GM23338 (cell line): ENCODE data around the gene RCBTB2. TPM values are rescaled to one million over a fixed set of nuclear protein-coding genes. Genes with fewer than 3 reads are reported as not detected.

Experiments used
- ATAC-seq: fragments of 200-7000 bp; cut with Tn5 transposase; 3 replicates; pipeline ENCODE4 v1.9.1; 2020
- DNase-seq: peaks from one replicate; pipeline ENCODE4 v3.0.0-alpha.2; 2015; ENCODE audit warnings: low spot score
- H2AFZ ChIP-seq: fragments of 200-600 bp; sonication (generic); 2 replicates; pipeline ENCODE4 v1.8.0; 2016; ENCODE audit warnings: antibody characterized with exemption, mild to moderate bottlenecking, moderate library complexity
- H3F3A ChIP-seq: fragments of 200-600 bp; sonication (generic); replicated peaks from 2 replicates; pipeline ENCODE4 v1.8.0; 2017; ENCODE audit warnings: antibody characterized with exemption, mixed run types, low read depth
- H3K27ac ChIP-seq: fragments of 200-600 bp; sonication (generic); 2 replicates; pipeline ENCODE4 v1.6.1; 2016; ENCODE audit warnings: low read depth
- H3K27me3 ChIP-seq: fragments of 200-600 bp; sonication (generic); 2 replicates; pipeline ENCODE4 v1.8.0; 2016; ENCODE audit warnings: mild to moderate bottlenecking, mixed run types, moderate library complexity; ENCODE audit not compliant: insufficient read depth
- H3K36me3 ChIP-seq: fragments of 200-600 bp; sonication (generic); 2 replicates; pipeline ENCODE4 v1.8.0; 2016; ENCODE audit warnings: mild to moderate bottlenecking; ENCODE audit not compliant: insufficient read depth
- H3K4me1 ChIP-seq: fragments of 200-600 bp; sonication (generic); 2 replicates; pipeline ENCODE4 v1.8.0; 2016; ENCODE audit warnings: mild to moderate bottlenecking, moderate library complexity; ENCODE audit not compliant: insufficient read depth
- H3K4me2 ChIP-seq: fragments of 200-600 bp; sonication (generic); 2 replicates; pipeline ENCODE4 v1.7.1; 2017; ENCODE audit warnings: mixed run types
- H3K4me3 ChIP-seq: fragments of 200-600 bp; sonication (generic); 2 replicates; pipeline ENCODE4 v1.6.1; 2016; ENCODE audit warnings: mixed run types
- H3K79me2 ChIP-seq: fragments of 200-600 bp; sonication (generic); replicated peaks from 2 replicates; pipeline ENCODE4 v1.8.0; 2017; ENCODE audit warnings: mild to moderate bottlenecking; ENCODE audit not compliant: insufficient read depth
- H3K9me2 ChIP-seq: fragments of 200-600 bp; sonication (generic); 2 replicates; pipeline ENCODE4 v1.8.0; 2017; ENCODE audit not compliant: insufficient read depth
- H4K20me1 ChIP-seq: fragments of 200-600 bp; sonication (generic); replicated peaks from 2 replicates; pipeline ENCODE4 v1.8.0; 2017; ENCODE audit warnings: mild to moderate bottlenecking; ENCODE audit not compliant: insufficient read depth
- H3K27ac Mint-ChIP-seq: 2 replicates; pipeline ENCODE4 v1.8.0; 2020; ENCODE audit warnings: inconsistent platforms, mild to moderate bottlenecking, moderate library complexity, mixed read lengths
- H3K27me3 Mint-ChIP-seq: 3 replicates; pipeline ENCODE4 v1.8.0; 2022; ENCODE audit warnings: low read depth, mild to moderate bottlenecking, moderate library complexity, mixed read lengths, inconsistent platforms; ENCODE audit not compliant: insufficient read depth, poor library complexity
- H3K36me3 Mint-ChIP-seq: 3 replicates; pipeline ENCODE4 v1.8.0; 2021; ENCODE audit warnings: low read depth, mild to moderate bottlenecking, inconsistent platforms, moderate library complexity, mixed read lengths
- H3K4me1 Mint-ChIP-seq: 3 replicates; pipeline ENCODE4 v1.8.0; 2020; ENCODE audit warnings: mild to moderate bottlenecking, inconsistent platforms, mixed read lengths
- H3K4me3 Mint-ChIP-seq: 3 replicates; pipeline ENCODE4 v1.8.0; 2021; ENCODE audit warnings: moderate library complexity, mild to moderate bottlenecking, inconsistent platforms, mixed read lengths
- H3K9me3 Mint-ChIP-seq: 3 replicates; pipeline ENCODE4 v1.8.0; 2020; ENCODE audit warnings: moderate library complexity, mild to moderate bottlenecking, inconsistent platforms, mixed read lengths
- CREB1 ChIP-seq: fragments of 250-450 bp; sonication (Bioruptor Pico); IDR thresholded peaks from 2 replicates; pipeline ENCODE4 v1.5.0; 2020; ENCODE audit warnings: low read depth, mild to moderate bottlenecking, moderate library complexity
- CTCF ChIP-seq, 2 experiments: fragments of 200-600 bp in 1 of 2; sonication (generic) in 1 of 2; conservative IDR thresholded peaks; 2 replicates each; pipeline versions ENCODE4 v1.5.1 to v1.6.1; 2016 to 2017; ENCODE audit warnings: antibody characterized with exemption in 2 of 2, low read depth in 2 of 2, mild to moderate bottlenecking in 2 of 2, moderate library complexity in 1 of 2
- EZH2phosphoT487 ChIP-seq: fragments of 200-600 bp; sonication (generic); IDR thresholded peaks from one replicate; pipeline ENCODE4 v1.8.1; 2018; ENCODE audit warnings: antibody characterized with exemption; ENCODE audit not compliant: unreplicated experiment
- NANOG ChIP-seq: IDR thresholded peaks from 2 replicates; pipeline ENCODE4 v1.6.1; 2016; ENCODE audit warnings: antibody characterized with exemption, borderline replicate concordance
- ZNF114 ChIP-seq: fragments of 250-450 bp; sonication (Bioruptor Pico); IDR thresholded peaks from 2 replicates; pipeline ENCODE4 v1.5.0; 2020; ENCODE audit warnings: mild to moderate bottlenecking, moderate library complexity
- ZNF331 ChIP-seq: fragments of 250-450 bp; sonication (Bioruptor Pico); IDR thresholded peaks from 2 replicates; pipeline ENCODE4 v1.5.0; 2020; ENCODE audit warnings: low read depth, mild to moderate bottlenecking, moderate library complexity
- ZNF462 ChIP-seq: fragments of 250-450 bp; sonication (Bioruptor Pico); IDR thresholded peaks from 2 replicates; pipeline ENCODE4 v1.5.0; 2020; ENCODE audit warnings: mild to moderate bottlenecking, moderate library complexity
- polyA plus RNA-seq: library from polyadenylated mRNA; unstranded; fragments of >200 nt; fragmentation: Nextera tagmentation; extraction: Ambion mirVana; gene quantifications from 2 replicates; pipeline ENCODE4 v1.2.1, GENCODE V29; 2016
- total RNA-seq: library from RNA; depleted of rRNA; stranded (reverse); fragments of >200 nt; shearing (Covaris generic); gene quantifications from 2 replicates; pipeline ENCODE4 v1.2.3, GENCODE V29; 2014

Gene RCBTB2
- total and polyA plus RNA-seq, 2 experiments from 2014 or later: 8.1 to 20.8 TPM

DNA sequence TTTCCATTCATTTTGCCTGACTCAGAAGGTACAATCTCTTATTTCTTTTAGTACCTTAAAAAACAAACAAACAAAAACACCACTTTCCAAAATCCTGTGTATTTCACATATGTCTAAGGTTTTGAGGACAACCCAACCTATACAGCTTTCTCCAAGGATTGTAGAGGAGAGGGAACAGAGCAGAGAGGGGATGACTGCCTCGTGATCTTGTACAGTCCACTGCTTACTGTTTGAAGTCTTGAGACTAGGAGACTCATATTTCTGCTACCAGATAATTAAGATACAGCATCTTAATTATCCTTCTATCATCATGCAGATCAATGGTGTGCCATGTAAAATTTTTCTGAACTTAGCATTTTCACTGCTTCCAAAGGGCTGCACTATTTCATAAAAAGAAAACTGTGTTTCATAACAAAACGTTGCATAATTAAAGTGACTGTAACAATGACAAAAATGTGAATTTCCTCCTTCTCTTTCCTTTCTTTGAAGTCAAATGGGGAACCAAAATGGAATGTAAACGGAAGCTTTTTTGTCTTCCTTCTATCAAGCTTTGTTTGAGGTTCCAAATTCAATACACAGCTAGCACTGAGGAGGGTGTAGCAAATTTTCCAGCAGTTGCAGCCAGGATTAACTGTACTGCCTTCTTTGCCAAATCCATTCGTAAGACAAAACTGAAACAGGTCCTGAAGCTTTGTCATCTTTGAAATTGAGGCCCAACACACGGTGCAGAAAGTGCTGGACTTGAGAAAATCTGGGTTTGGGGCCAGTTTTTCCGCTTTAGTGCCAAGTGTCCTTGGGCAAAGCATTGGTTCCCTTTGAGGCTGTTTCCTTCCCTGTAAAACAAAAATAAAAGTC lies 34.9 kb upstream of the RCBTB2 start (continued):
- TF ChIP-seq ZNF462 (CRISPR knock-in tag) (no peak), ZNF331 (CRISPR knock-in tag) (no peak), EZH2phosphoT487 (no peak), ZNF114 (no peak), CTCF (conservative IDR thresholded peaks at IDR 0.05; ENCODE audit: low read depth in 2 of 2) (no peak), CREB1 (CRISPR knock-in tag) (no peak)

- DNase-seq: no peak
- Histone ChIP-seq H2AFZ (no peak overlapping the region), H3K79me2 (no peaks in the 10 kb centered on the region), H3K9me2 (no peaks in the 10 kb centered on the region), H3K4me1 (peaks cover 19% of the 10 kb centered on the region; the same call in 1 of the 2 replicates), H3K4me2 (no peak overlapping the region), H3K4me3 (no peak overlapping the region), H3K27me3 (no peaks in the 10 kb centered on the region), H4K20me1 (no peaks in the 10 kb centered on the region), H3K27ac (no peak overlapping the region), H3K36me3 (no peaks in the 10 kb centered on the region), H3F3A (no peaks in the 10 kb centered on the region)
- Mint-ChIP-seq H3K36me3 (no peaks in the 10 kb centered on the region), H3K9me3 (no peaks in the 10 kb centered on the region), H3K4me1 (peaks cover 3% of the 10 kb centered on the region; the same call in 2 of the 3 replicates), H3K4me3 (no peak overlapping the region), H3K27ac (no peak overlapping the region), H3K27me3 (no peaks in the 10 kb centered on the region)
- ATAC-seq: no peak
- TF ChIP-seq CREB1 (CRISPR knock-in tag) (no peak), NANOG (no peak)
Observed at GRCh38 chr13:48564056-48564455, 31.2 kb upstream of the RCBTB2 start.
